SK-N-SH (cell line): ENCODE data around the gene JMJD1C. TPM values are rescaled to one million over a fixed set of nuclear protein-coding genes. Genes with fewer than 3 reads are reported as not detected.

Experiments
- CTCF ChIA-PET: fragments of 300-600, 350-600 bp; formaldehyde crosslinking; extraction: SDS; loops from one replicate; lab custom pipeline; 2021; lab: Yijun Ruan, JAX
- POLR2A ChIA-PET: fragments of 350-600 bp; sonication (Branson Sonifier 250); formaldehyde crosslinking; extraction: SDS; loops from one replicate; lab custom pipeline; 2020; ENCODE audit warnings: antibody characterized with exemption, inconsistent platforms; lab: Yijun Ruan, JAX
- DNase-seq: peaks from one replicate; pipeline ENCODE4 v3.0.0; 2012
- H2AFZ ChIP-seq: fragments of 200-600 bp; sonication (generic); 2 replicates; pipeline ENCODE4 v1.8.1; 2016; ENCODE audit warnings: antibody characterized with exemption, mild to moderate bottlenecking, low read depth
- H3F3A ChIP-seq: fragments of 200-600 bp; sonication (generic); replicated peaks from 2 replicates; pipeline ENCODE3; 2016; ENCODE audit warnings: antibody characterized with exemption, mild to moderate bottlenecking; ENCODE audit not compliant: insufficient read depth
- H3K27ac ChIP-seq, 2 experiments: fragments of 200-500 bp in 1 of 2; fragments of 200-600 bp in 1 of 2; sonication (Bioruptor generic) in 1 of 2; sonication (generic), shearing (Covaris generic) in 1 of 2; 2 replicates each; pipeline versions ENCODE4 v1.5.1 to v1.6.1; 2014 to 2016; ENCODE audit warnings: low read depth in 2 of 2, inconsistent platforms in 1 of 2, low read length in 1 of 2, mild to moderate bottlenecking in 1 of 2, mixed read lengths in 1 of 2
- H3K27me3 ChIP-seq: fragments of 200-600 bp; sonication (generic), shearing (Covaris generic); 2 replicates; pipeline ENCODE4 v1.6.1; 2016; ENCODE audit warnings: mixed run types; ENCODE audit not compliant: insufficient read depth
- H3K36me3 ChIP-seq, 2 experiments: fragments of 200-500 bp in 1 of 2; fragments of 200-600 bp in 1 of 2; sonication (Bioruptor generic) in 1 of 2; sonication (generic) in 1 of 2; replicated peaks in 1 of 2; 2 replicates each; pipeline versions ENCODE3 to v1.5.1; 2014 to 2016; ENCODE audit warnings: low read length in 1 of 2, mild to moderate bottlenecking in 1 of 2; ENCODE audit not compliant: insufficient read depth in 2 of 2, control insufficient read depth in 1 of 2
- H3K4me1 ChIP-seq, 2 experiments: fragments of 200-500 bp in 1 of 2; fragments of 200-600 bp in 1 of 2; sonication (Bioruptor generic) in 1 of 2; sonication (generic), shearing (Covaris generic) in 1 of 2; 2 replicates each; pipeline versions ENCODE4 v1.5.1 to v1.6.1; 2014 to 2016; ENCODE audit warnings: low read depth in 1 of 2, low read length in 1 of 2, mixed run types in 1 of 2; ENCODE audit not compliant: insufficient read depth in 2 of 2, control insufficient read depth in 1 of 2
- H3K4me2 ChIP-seq: fragments of 200-600 bp; sonication (generic), shearing (Covaris generic); 2 replicates; pipeline ENCODE4 v1.6.1; 2017; ENCODE audit warnings: mixed run types
- H3K4me3 ChIP-seq, 2 experiments: fragments of 200-500 bp in 1 of 2; fragments of 200-600 bp in 1 of 2; sonication (Bioruptor generic) in 1 of 2; sonication (generic), shearing (Covaris generic) in 1 of 2; 2 replicates each; pipeline versions ENCODE4 v1.5.1 to v1.8.1; 2014 to 2016; ENCODE audit warnings: low read depth in 2 of 2, inconsistent platforms in 1 of 2, low read length in 1 of 2, mild to moderate bottlenecking in 1 of 2, mixed read lengths in 1 of 2, moderate library complexity in 1 of 2
- H3K79me2 ChIP-seq: fragments of 200-600 bp; sonication (generic); 2 replicates; pipeline ENCODE4 v1.8.1; 2017; ENCODE audit warnings: mild to moderate bottlenecking; ENCODE audit not compliant: insufficient read depth
- H3K9ac ChIP-seq: fragments of 200-600 bp; sonication (generic); 2 replicates; pipeline ENCODE4 v1.6.1; 2017; ENCODE audit warnings: mixed run types
- H3K9me2 ChIP-seq: fragments of 200-600 bp; sonication (generic); 2 replicates; pipeline ENCODE4 v1.6.1; 2017; ENCODE audit warnings: mixed run types
- H3K9me3 ChIP-seq: fragments of 200-600 bp; sonication (generic); 2 replicates; pipeline ENCODE4 v1.6.1; 2017; ENCODE audit warnings: mixed run types, mild to moderate bottlenecking, moderate library complexity
- H4K20me1 ChIP-seq: fragments of 200-600 bp; sonication (generic); 2 replicates; pipeline ENCODE4 v1.6.1; 2017; ENCODE audit warnings: mild to moderate bottlenecking, mixed run types; ENCODE audit not compliant: insufficient read depth
- CTCF ChIP-seq: fragments of 200-600 bp; sonication (generic); IDR thresholded peaks from 2 replicates; pipeline ENCODE4 v1.6.1; 2017; ENCODE audit warnings: antibody characterized with exemption, mild to moderate bottlenecking, moderate library complexity
- EP300 ChIP-seq, 2 experiments: IDR thresholded peaks; 2 replicates each; pipeline versions ENCODE4 v1.4.0 to v1.6.1; 2012; ENCODE audit warnings: borderline replicate concordance in 1 of 2, low read depth in 1 of 2, low read length in 1 of 2
- FOSL2 ChIP-seq: IDR thresholded peaks from 2 replicates; pipeline ENCODE4 v1.4.0; 2012; ENCODE audit warnings: low read depth, mild to moderate bottlenecking, moderate library complexity, borderline replicate concordance
- FOXM1 ChIP-seq: IDR thresholded peaks from 2 replicates; pipeline ENCODE4 v1.4.0; 2012; ENCODE audit warnings: low read depth, mild to moderate bottlenecking
- GATA2 ChIP-seq: sonication (generic); formaldehyde crosslinking; IDR thresholded peaks from 2 replicates; pipeline ENCODE4 v1.5.0; 2020; ENCODE audit warnings: mild to moderate bottlenecking, missing genetic modification reagents
- IRF3 ChIP-seq: fragments of 150-350 bp; IDR thresholded peaks from 2 replicates; pipeline ENCODE4 v1.6.1; 2016; ENCODE audit warnings: mild to moderate bottlenecking, low read depth, low read length
- MEF2A ChIP-seq: IDR thresholded peaks from 2 replicates; pipeline ENCODE4 v1.4.0; 2012; ENCODE audit warnings: low read depth, borderline replicate concordance
- NFIC ChIP-seq: IDR thresholded peaks from 2 replicates; pipeline ENCODE4 v1.4.0; 2012; ENCODE audit warnings: borderline replicate concordance
- NRF1 ChIP-seq: IDR thresholded peaks from 2 replicates; pipeline ENCODE4 v1.6.1; 2012; ENCODE audit warnings: low read depth, mild to moderate bottlenecking, low read length
- POLR2AphosphoS5 ChIP-seq: IDR thresholded peaks from 2 replicates; pipeline ENCODE4 v1.6.1; 2012; ENCODE audit warnings: low read depth, low read length
- RCOR1 ChIP-seq: fragments of 150-350 bp; IDR thresholded peaks from 2 replicates; pipeline ENCODE4 v1.6.1; 2017; ENCODE audit warnings: antibody characterized with exemption, low read length
- RFX5 ChIP-seq: IDR thresholded peaks from 2 replicates; pipeline ENCODE4 v1.6.1; 2012; ENCODE audit warnings: mild to moderate bottlenecking, improper control_type of control experiment, low read length
- SIN3A ChIP-seq: IDR thresholded peaks from 2 replicates; pipeline ENCODE4 v1.6.1; 2012; ENCODE audit warnings: low read depth, mild to moderate bottlenecking, low read length, moderate library complexity, borderline replicate concordance
- SMC3 ChIP-seq: IDR thresholded peaks from 2 replicates; pipeline ENCODE4 v1.6.1; 2012; ENCODE audit warnings: low read depth, low read length, improper control_type of control experiment
- TAF1 ChIP-seq: IDR thresholded peaks from 2 replicates; pipeline ENCODE4 v1.6.1; 2012; ENCODE audit warnings: low read depth, mild to moderate bottlenecking, low read length, moderate library complexity, borderline replicate concordance
- TEAD4 ChIP-seq: IDR thresholded peaks from 2 replicates; pipeline ENCODE4 v1.4.0; 2012; ENCODE audit warnings: mild to moderate bottlenecking, borderline replicate concordance; ENCODE audit not compliant: insufficient read depth
- YY1 ChIP-seq: IDR thresholded peaks from 2 replicates; pipeline ENCODE4 v1.4.0; 2012; ENCODE audit warnings: low read depth, mild to moderate bottlenecking
- WGBS: methylation state at CpG from one replicate; pipeline ENCODE4 v1.1.6; 2017; ENCODE audit warnings: low lambda C conversion rate; 5-methylcytosine and 5-hydroxymethylcytosine counted together
- polyA plus RNA-seq, 3 experiments: library from polyadenylated mRNA; depleted of rRNA; stranded (reverse); fragments of >200 nt; gene quantifications; 2 replicates each; pipeline ENCODE4 v1.2.3, GENCODE V29; 2012
- TF ChIP-seq, protein P1 (sequence below): IDR thresholded peaks from 2 replicates; pipeline ENCODE4; 2012
- TF ChIP-seq, protein P2 (sequence below): IDR thresholded peaks from 2 replicates; pipeline ENCODE4 v1.4.0; 2012; ENCODE audit warnings: low read depth, borderline replicate concordance

JMJD1C gene
- polyA plus RNA-seq, 1 of the 3 experiments (the other 2 are of a cell fraction): 11.7 TPM

- H3K9me3 ChIP-seq: no peaks in the 10 kb centered on the region
- CTCF ChIA-PET: interaction anchor here (1.2 to 1.6 kb wide), 2 partner anchors 9 to 368 kb away, joined by 3 to 4 read pairs; no protein-coding TSS in a partner anchor
- no peak overlapping the region for H3K9ac ChIP-seq
- H3K4me2 ChIP-seq: no peak overlapping the region
- no peak overlapping the region for H3K27ac ChIP-seq
- peaks cover 100% of the 10 kb centered on the region for H3K79me2 ChIP-seq
- peaks cover 17 to 25% of the 10 kb centered on the region in 2 experiments; a peak in 3 of 4 replicates for H3K4me1 ChIP-seq
- no peak for TF ChIP-seq RFX5
- no peak for TF ChIP-seq NFIC
- no peak for TF ChIP-seq NRF1
- no peak for TF ChIP-seq TEAD4
- TF ChIP-seq, protein P1, sequence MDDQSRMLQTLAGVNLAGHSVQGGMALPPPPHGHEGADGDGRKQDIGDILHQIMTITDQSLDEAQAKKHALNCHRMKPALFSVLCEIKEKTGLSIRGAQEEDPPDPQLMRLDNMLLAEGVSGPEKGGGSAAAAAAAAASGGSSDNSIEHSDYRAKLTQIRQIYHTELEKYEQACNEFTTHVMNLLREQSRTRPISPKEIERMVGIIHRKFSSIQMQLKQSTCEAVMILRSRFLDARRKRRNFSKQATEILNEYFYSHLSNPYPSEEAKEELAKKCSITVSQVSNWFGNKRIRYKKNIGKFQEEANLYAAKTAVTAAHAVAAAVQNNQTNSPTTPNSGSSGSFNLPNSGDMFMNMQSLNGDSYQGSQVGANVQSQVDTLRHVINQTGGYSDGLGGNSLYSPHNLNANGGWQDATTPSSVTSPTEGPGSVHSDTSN: no peak
- TF ChIP-seq SIN3A: no peak
- no peak for TF ChIP-seq EP300 (IDR thresholded peaks at IDR 0.05; ENCODE audit: borderline replicate concordance in 1 of 2, low read depth in 1 of 2, low read length in 1 of 2)
- TF ChIP-seq, protein P2, sequence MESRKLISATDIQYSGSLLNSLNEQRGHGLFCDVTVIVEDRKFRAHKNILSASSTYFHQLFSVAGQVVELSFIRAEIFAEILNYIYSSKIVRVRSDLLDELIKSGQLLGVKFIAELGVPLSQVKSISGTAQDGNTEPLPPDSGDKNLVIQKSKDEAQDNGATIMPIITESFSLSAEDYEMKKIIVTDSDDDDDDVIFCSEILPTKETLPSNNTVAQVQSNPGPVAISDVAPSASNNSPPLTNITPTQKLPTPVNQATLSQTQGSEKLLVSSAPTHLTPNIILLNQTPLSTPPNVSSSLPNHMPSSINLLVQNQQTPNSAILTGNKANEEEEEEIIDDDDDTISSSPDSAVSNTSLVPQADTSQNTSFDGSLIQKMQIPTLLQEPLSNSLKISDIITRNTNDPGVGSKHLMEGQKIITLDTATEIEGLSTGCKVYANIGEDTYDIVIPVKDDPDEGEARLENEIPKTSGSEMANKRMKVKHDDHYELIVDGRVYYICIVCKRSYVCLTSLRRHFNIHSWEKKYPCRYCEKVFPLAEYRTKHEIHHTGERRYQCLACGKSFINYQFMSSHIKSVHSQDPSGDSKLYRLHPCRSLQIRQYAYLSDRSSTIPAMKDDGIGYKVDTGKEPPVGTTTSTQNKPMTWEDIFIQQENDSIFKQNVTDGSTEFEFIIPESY: no peak
- no peak for TF ChIP-seq RCOR1
- H4K20me1 ChIP-seq: peaks cover 86% of the 10 kb centered on the region
- POLR2A ChIA-PET: interaction anchor here (0.7 kb wide), 1 partner anchor 59 kb away, joined by 3 read pairs; no protein-coding TSS in a partner anchor
- DNase-seq: no peak
- no peak overlapping the region for H2AFZ ChIP-seq
- peaks cover 8 to 47% of the 10 kb centered on the region in 2 experiments for H3K36me3 ChIP-seq
- H3K27me3 ChIP-seq: no peaks in the 10 kb centered on the region
- 95% methylated on average over 17 of the region's 17 CpGs for WGBS
- no peaks in the 10 kb centered on the region for H3K9me2 ChIP-seq
- H3F3A ChIP-seq: peaks cover 11% of the 10 kb centered on the region
- H3K4me3 ChIP-seq: no peak overlapping the region
Observed at GRCh38 chr10:63260103-63260859, 205.5 kb downstream of the JMJD1C start.

- peaks cover 2% of the 10 kb centered on the region for H3F3A ChIP-seq
- H3K4me2 ChIP-seq: no peak overlapping the region
- H3K4me3 ChIP-seq: no peak overlapping the region
- no peak for DNase-seq
- H3K4me1 ChIP-seq: peaks cover 12 to 25% of the 10 kb centered on the region in 2 experiments; a peak in 3 of 4 replicates
- H2AFZ ChIP-seq: no peak overlapping the region
- no peak overlapping the region for H3K9ac ChIP-seq
- POLR2A ChIA-PET: no interaction called here
- CTCF ChIA-PET: no interaction called here
- H3K36me3 ChIP-seq: peaks cover 8 to 47% of the 10 kb centered on the region in 2 experiments
- no peaks in the 10 kb centered on the region for H3K9me2 ChIP-seq
- peaks cover 89% of the 10 kb centered on the region for H4K20me1 ChIP-seq
- H3K27me3 ChIP-seq: no peaks in the 10 kb centered on the region
- peaks cover 100% of the 10 kb centered on the region for H3K79me2 ChIP-seq
- WGBS: 92% methylated on average over 2 of the region's 2 CpGs
- H3K9me3 ChIP-seq: no peaks in the 10 kb centered on the region
- no peak overlapping the region for H3K27ac ChIP-seq
- TF ChIP-seq NFIC: no peak
- no peak for TF ChIP-seq TEAD4
- TF ChIP-seq SMC3: no peak
- TF ChIP-seq NRF1: no peak
- no peak for TF ChIP-seq FOSL2
- no peak for TF ChIP-seq YY1
- TF ChIP-seq TAF1: no peak
- TF ChIP-seq IRF3: no peak
- TF ChIP-seq GATA2: no peak
- TF ChIP-seq CTCF: no peak
- no peak for TF ChIP-seq POLR2AphosphoS5
- TF ChIP-seq MEF2A: no peak
- no peak for TF ChIP-seq FOXM1
Observed at GRCh38 chr10:63258920-63259678, 206.7 kb downstream of the JMJD1C start.
